GM23338 (cell line): ENCODE results near the gene ABO.

Experiments used
- EZH2 ChIP-seq: fragments of 200-600 bp; sonication (generic); IDR thresholded peaks from one replicate; pipeline ENCODE4 v1.8.0; 2017; ENCODE audit warnings: antibody characterized with exemption, mild to moderate bottlenecking, low read depth; ENCODE audit not compliant: unreplicated experiment
- POLR2AphosphoS5 ChIP-seq: IDR thresholded peaks from 2 replicates; pipeline ENCODE4 v1.6.1; 2016; ENCODE audit warnings: antibody characterized with exemption, low read depth
- TF ChIP-seq, protein P1 (sequence below), 2 experiments: fragments of 200-600 bp in 1 of 2; sonication (generic) in 1 of 2; conservative IDR thresholded peaks; 2 replicates each; pipeline versions ENCODE4 v1.5.1 to v1.6.1; 2016 to 2017; ENCODE audit warnings: antibody characterized with exemption in 2 of 2, low read depth in 2 of 2, mild to moderate bottlenecking in 2 of 2, moderate library complexity in 1 of 2

GRCh38 chr9:133226219-133227171 lies 48.5 kb downstream of the ABO start:
- TF ChIP-seq EZH2 = no peak
- TF ChIP-seq, protein P1, sequence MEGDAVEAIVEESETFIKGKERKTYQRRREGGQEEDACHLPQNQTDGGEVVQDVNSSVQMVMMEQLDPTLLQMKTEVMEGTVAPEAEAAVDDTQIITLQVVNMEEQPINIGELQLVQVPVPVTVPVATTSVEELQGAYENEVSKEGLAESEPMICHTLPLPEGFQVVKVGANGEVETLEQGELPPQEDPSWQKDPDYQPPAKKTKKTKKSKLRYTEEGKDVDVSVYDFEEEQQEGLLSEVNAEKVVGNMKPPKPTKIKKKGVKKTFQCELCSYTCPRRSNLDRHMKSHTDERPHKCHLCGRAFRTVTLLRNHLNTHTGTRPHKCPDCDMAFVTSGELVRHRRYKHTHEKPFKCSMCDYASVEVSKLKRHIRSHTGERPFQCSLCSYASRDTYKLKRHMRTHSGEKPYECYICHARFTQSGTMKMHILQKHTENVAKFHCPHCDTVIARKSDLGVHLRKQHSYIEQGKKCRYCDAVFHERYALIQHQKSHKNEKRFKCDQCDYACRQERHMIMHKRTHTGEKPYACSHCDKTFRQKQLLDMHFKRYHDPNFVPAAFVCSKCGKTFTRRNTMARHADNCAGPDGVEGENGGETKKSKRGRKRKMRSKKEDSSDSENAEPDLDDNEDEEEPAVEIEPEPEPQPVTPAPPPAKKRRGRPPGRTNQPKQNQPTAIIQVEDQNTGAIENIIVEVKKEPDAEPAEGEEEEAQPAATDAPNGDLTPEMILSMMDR (conservative IDR thresholded peaks at IDR 0.05; ENCODE audit: low read depth in 2 of 2) = no peak
- TF ChIP-seq POLR2AphosphoS5 = no peak
